ENCODE data around the gene PNMA6E.

PNMA6E gene

DNA sequence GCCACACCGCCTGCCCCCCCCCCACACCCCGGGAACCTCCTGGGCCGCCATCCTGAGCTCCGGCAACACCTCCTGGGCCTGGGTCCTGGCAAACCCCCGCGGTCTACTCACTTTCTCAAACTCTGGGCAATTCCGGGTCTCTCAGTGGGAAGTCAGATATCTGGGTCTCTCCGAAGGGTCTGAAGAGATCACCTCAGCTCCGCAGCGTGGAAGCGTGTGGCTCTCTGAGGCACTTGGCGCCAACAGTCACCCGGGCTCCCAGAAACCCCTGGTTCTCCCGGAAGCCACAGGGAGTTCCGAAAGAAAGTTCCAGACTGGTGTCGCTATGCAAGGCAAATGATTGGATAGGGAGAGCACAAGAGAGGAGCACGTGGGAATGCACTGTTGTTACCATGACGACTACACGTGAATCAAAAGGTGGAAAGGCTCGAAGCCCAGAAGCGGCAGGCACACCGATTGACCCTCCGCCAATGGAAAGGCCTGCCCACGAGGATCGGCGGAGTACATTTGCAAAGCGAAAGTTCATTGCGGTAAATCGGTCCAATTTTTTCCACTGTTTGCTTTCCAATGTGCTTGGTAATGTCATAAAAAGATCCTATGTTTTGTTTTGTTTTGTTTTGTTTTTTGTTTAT, at the start of gene PNMA6E:
Gene PNMA6E, minus strand, starts transcription at position 218 of the 632 bp plus-strand sequence. CDS start 2,501 bp downstream, outside the sequence.
- no peak for DNase-seq (ENCODE audit: low spot score)

DNA sequence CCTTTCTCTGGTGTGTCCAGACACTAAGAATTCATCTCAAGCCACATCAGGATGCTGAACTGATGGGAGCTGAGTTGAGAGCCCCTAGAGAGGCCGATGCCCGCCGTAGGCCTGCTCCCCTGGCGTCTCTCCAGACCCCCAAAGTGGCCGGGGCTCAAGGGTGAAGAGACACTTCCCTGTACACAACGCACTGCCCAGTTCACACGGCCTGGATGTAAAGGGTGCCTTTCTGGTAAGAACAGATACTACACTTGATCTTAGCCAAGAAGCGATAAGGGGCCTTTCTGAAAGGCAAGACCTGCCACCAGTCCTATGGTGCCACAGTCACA, 49.8 kb upstream of the PNMA6E start:
- no peak for DNase-seq (ENCODE audit: low spot score)

DNA sequence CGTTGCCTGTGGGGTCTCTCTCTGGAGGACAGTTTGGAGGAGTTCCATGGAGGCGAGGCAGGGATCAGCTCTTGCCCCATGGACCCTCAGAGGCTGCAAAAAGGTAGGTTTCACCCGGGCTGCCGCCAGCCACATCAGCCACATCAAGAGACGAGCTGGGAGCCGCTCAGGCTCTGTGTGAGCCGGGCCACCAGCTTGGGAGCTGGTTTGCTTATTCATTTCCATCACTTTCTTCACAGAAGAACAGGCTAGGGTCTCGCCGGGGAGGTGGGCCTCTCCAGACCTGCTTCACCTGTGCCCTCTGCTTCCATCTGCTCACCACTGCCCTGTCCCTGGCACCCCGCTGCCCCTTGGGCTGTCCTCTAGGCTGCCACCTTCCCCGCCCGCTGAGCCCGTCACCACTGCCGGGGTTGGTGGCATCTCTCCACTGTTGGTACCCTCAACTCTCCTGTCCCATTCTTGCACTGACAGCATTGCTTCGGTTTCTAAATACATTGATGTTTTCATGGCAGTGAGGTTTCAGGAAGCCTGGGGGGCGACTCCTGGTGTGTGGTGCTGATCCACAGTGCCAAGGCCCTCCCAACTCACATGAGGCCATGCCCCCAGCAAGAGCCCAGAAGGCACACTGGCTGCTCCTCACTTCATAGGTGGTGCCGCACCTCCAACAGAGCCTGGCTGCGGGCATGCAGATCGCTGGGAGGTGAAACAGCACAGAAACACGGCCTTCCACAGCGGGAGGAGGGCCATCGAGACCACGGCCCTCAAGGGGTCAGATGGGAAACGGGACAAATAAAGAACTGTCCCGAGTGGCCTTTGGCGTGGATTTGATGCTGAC, 49.2 kb upstream of the PNMA6E start:
- no peak for DNase-seq (ENCODE audit: low spot score)

DNA sequence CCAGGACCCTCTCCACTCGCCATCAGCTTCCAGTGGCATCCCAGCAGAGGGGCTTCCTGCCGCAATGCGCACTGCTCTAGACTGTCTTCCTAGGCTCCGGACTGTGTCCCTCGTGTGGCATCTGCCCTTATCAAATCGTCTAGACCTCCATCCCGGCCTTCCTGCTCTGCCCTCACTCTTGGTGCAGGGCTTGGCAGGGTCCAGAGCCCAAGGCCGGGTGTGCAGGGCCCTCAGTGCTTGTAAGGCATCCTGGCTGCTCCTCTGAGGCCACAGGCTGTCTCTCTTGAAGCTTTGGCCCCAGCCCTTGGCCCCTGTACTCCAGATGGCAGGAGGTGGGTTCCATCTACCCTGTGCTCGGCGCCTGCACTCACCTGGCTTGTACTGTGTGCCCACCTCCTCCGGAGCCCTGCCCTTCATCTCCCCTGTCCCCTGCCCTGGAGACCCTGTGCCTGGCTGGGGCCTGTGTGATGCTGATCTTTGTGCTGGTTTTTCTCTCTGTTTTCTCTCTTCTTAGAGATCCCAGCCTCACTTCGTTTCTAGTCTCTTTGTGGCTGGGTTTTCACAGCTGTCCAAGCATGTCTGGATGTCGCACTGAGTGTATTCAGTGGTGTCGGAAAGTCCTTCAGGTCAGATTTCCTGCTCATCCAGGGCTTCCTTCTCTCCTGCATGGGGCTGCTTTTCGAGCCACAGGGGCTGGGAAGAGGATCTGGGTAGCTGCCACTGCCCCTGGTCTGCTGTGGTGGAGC, 48.4 kb upstream of the PNMA6E start:
- no peak for DNase-seq (ENCODE audit: low spot score)

DNA sequence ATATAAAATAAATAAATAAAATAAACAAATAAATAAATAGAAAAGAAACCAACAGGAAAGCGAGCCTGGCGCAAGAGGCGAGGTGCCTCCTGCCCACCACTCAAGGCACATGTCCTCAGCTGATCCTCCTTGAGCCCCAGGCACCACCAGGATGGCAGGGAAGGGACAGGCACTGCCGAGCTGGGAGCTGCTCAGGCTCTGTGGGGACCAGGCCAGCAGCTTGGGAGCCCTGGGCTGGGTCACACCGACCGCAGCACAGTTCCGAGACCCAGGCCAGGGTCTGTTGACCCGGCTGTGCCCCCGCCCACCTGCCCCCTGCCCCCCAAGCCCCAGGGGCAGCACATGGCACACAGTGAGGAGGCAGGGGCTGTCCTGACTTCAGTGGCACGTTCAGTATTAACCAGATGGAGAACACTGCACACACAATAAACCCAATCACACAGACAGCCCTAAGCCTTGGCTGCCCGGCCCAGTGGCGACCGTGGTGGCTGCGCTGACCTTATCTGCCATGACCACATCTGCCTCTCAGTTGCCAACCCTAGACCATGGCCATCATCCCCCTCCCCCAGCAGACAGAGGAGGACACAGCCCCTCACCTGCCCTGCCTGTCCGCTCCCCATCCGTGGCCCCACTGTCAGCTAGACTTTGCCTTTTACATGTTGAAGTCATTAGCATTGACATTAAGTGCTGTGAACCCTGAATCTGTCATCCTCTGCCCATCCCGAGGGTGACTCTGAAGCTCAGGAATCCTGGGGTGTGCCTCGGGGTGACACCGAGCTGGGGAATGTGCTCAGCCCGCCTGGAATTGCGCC, 47.6 kb upstream of the PNMA6E start:
- no peak for DNase-seq (ENCODE audit: low spot score)

DNA sequence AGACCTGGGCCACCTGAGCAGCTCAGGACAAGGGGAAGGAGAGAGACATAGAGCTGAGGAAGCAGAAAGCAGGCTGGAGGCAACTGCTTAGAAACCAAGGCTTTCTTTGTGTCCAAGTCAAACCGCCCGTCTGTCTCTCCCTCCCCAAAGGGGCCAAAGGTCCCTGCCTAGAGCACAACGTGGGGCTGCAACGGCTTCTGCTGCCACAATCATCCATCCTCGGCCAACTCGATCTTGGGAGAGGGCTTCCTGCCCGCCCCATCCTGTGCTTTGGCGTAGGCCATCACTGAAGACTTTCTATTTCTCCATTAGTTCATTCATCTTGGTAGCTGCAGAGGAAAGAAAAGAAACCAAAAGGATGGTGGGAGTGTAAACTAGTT, 46.4 kb upstream of the PNMA6E start:
- DNase-seq (ENCODE audit: low spot score) = no peak

DNA sequence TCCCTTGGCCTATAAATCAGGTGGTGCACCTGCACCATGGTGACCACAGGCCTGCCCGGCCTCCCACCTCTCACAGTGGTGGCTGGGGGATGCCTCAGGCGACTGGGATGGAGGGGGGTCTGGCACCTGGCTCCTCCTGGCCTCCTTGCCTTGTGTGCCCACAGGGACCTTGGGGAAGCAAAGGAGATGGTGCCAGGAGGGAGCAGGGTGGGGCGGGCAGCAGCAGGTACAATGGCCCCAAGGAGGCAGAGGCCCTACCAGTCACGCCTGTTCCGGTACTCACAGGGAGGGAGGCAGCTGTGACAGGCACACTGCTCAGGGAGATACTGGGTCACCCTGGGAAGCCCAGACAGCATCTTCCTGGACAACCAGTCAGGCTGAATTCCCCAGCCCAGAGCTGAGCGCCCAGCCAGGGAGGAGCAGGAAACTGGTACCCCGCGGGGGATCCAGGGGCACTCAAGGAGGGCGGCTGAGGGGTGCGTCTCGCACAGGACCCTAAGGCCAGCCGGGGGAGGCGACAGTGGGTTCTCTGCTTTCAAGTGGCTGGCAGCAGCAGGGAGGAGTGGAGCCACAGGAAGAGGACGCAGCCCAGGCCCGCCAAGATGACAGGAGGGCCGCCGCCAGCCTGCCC, 45.9 kb upstream of the PNMA6E start:
- DNase-seq (ENCODE audit: low spot score) = no peak

DNA sequence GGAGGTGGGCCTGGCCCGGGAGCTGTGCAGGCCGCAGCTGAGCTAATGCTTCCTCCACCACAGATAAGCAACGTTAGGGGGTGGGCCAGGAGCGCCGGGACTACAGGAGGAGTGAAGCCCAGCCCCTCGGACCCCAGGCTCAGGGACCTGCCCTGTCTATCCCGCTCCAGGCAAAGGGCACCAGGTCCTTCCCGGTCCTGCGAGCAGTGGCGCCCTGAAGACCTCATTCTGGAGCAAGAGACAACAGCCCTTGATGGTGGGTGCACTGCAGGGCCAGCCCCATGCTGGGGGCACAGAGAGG, 45.4 kb upstream of the PNMA6E start:
- DNase-seq (ENCODE audit: low spot score) = no peak

DNA sequence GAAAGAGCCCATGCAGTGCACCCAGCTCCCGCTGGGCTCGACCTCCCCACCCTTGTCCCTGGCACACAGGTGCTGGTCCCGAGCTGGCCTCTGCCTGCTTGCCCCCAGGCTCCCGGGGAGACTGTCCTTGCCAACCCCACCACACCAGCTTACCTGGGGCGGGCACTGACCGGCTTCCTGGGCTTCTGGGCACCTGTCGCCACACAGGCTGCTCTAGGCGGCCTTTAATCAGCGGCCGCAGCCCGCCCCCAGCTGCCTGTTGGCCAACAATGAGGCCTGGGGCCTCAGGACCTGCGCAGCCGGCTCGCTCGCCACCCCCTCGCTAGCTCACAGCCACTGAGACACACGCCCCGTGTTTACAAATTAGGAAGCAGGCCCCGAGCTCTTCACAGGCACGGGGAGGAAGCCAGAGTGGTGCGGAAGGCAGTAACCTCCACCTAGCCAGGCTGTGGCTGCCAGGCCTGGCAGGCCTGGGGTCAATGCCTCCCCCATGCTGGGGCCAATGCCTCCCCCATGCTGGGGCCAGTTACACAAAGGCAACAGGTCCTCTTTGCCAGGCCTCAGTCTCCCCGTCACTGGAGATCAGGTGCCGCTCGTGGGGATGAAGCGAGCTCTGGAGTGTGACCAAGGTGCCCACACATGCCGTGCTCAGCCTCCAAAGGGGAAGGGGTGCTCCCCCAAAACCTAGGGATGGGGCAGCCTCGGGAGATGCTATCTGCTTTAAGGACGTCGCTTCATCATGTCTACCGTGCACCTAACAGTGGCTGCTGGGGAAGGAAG, 44.9 kb upstream of the PNMA6E start, which contains the start of gene TREX2:
Gene TREX2, minus strand, starts transcription at position 201 of the 780 bp plus-strand sequence. CDS start 626 bp downstream, outside the sequence.
- no peak for DNase-seq (ENCODE audit: low spot score)

DNA sequence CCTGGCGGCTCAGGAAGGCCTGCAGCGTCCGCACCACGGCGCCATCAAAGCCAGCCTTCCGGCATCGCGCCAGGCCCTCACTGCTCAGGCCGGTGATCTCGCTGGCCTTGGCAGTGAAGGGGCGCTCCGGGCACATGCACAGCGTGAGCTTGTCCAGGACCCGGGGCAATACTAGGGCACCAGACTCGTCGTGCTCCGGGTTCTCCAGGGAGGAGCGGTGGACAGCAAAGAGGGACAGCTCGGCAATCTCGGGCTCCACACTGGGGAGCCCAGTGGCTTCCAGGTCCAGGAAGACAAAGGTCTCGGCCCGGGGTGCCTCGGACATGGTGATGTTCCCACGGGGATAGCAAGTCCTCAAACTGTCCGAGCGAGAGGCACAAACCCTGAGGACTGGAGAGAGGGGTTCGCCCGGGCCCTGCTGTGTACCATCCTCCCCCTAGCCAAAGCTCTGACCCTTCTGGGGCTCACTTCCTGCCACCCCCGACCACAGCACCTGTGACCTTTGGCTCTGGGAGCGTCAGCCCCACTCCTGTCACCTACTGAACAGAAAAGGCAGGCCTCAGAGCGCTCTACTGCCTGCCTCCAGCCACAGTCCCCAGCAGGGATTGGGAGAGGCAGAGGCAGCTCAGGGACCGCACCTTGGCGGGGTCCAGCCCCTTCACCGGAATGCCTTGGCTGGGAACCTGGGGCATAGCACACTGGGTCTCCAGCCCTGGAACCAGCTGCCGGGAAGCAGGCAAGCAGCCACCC, 44.1 kb upstream of the PNMA6E start:
- no peak for DNase-seq (ENCODE audit: low spot score)

DNA sequence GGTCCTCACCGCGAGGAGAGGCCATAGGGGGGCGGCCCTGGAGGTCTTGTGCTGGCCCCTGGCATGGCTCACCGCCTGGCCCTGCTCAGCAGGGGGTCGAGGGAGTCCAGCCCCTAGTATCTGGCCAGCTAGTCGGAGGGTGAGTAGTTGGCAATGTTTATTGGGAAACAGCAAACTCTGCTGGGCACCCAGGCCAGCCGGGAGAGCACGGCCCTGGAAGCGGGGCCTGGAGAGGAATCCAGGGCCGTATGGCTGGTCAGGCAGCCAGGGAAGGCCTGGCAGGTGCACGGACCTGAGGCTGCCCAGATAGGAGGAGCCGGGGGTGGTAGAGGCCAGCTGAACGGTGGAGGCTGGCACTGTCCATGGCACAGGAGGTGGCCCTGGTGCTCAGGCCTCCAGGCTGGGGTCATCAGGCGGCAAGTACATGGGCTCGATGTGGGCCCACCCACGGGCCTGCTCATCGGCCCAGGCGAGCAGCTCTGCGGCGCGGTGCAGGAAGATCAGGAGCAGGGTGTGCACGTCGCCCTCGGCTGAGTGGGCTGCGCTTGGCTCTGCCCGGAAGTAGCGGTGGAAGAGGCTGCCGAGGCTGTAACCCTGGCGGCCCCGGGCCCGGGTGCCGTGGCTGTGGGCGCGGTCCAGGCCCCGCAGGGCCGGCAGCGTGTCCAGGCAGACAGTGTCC, 43.3 kb upstream of the PNMA6E start:
- DNase-seq (ENCODE audit: low spot score) = no peak

DNA sequence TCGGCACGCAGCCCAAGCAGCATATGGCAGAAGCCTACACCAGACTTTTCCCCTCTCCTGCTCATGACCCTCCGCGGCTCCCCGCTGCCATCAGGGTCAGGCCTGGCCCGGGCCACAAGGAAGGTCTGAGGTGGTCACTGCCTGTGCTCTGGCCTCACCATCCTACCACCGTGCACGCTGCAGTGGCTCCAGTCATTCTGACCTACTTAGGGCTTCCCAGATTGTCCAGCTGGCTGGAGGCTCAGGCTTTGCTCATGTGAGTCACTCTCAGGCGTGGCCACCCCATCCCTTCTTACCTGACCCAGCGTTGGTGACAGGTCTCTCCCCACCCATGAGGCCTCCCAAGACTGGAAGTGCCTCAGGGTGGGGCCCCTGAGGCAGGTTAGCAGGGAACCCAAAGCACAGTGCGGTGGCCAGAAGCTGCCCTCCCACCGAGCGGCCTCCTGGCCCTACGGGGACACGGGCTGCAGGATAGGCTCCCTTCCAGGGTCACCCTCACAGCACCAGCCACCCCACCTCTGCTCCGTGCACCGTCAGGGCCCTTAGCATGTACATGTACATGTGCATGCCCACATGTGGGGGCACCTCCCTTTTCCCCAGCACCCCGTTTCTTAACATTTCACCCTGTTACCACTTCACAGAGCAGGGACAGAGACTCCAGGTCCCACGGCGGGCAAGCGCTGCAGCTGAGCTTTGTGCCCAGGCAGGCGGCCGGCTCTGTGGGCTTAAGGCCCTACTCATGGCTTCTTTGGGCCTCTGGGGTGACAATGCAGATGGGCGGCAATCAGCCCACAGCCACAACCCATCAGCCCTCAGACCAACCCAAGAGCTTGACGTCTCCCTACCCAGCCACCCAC, 42.6 kb upstream of the PNMA6E start:
- DNase-seq (ENCODE audit: low spot score) = no peak

DNA sequence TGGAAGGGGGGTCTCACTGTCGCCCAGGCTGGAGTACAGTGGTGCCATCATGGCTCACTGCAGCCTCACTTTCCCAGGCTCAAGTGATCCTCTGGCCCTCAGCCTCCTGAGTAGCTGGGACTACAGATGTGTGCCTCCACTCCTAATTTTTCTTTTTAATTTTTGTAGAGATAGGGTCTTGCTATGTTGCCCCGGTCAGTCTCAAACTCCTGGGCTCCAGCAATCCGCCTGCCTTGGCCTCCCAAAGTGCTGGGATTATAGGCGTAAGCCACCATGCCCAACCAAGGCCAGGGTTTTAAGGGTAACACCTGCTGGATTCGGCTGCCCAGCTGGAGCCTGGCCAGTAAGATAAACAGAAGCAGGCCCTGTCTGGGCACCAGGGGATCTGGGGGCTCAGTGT, 41.3 kb upstream of the PNMA6E start:
- no peak for DNase-seq (ENCODE audit: low spot score)

DNA sequence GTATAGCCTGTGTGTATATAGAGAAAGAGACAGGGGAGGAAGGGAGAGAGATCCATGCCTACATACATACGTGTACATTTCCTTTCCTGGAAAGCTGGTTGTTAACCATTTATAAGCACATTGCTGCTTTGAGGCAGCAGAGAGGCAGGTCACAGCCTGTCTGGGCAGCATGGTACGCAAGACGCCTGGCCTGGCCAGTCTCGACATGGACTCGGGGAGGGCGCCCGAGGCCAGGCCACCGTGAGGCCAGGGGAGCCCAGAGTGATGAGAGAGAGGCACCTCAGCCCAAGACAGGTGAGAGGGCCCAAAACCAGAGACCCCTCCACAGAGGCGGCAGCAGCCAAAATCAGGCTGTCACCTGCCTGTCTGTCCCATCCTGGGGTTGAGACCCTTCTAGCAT, 40.8 kb upstream of the PNMA6E start:
- DNase-seq (ENCODE audit: low spot score) = no peak

DNA sequence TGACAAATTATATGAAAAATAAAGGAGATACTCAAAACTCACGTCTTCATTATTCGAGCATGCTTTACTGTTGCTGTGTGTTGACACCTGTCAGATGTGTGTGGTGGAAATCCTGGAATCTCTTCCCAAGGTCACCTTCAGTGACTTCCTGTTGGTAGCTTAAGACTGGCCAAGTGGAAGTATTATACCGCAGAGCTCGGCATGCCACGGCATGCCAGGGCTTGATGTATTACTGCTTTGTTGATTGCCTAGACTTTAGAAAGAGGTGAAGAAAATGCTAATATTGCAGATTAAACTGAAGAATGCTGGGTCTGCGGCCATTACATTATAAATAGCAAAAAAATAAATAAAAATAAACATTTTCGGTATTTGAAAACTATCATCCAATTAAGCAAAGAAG, 40.1 kb upstream of the PNMA6E start:
- DNase-seq (ENCODE audit: low spot score) = no peak

DNA sequence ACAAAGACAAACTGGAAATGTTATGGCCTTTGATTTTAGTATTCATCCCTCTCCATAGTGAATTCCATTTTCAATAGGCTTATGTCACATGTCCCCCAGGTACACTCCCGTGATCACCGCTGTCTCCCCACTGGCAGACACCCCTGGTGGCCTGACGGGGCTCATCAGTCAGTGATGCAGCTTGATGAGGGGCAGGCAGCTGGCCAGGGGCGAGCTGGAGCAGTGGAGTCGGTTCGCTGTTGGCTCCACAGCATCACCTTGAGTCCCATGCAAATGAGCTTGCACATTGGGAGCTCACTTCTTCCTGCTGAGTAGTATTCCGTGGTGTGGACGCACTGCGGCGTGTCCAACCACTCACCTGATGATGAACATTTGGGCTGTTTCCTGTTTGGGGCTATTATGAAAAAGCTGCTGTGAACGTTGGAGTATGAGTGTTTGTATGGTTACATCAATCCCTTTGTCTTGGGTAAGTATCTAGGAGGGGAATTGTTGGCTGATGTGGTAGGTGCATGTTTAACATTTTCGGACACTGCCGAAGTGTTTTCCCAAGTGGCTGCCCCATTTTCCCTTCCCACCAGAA, 39.5 kb upstream of the PNMA6E start:
- DNase-seq (ENCODE audit: low spot score) = no peak

DNA sequence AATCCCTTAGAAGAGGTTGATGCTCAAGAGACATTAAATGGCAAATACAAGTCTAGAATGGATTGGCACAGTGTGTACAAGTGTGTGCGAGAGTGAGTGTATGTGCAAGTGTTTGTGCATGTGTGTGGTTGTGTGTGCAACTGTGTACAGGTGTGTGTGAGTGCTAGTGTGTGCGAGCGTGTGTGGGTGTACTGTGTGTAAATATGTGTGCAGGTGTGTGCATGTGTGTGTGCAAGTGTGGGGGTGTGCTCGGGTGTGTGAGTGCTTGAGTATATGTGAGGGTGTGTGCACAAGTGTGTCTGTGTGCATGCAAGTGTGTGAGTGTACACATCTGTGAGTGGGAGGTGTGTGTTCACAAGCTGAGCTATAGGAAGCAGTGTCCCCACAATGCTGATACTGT, 38.8 kb upstream of the PNMA6E start:
- DNase-seq (ENCODE audit: low spot score) = no peak

DNA sequence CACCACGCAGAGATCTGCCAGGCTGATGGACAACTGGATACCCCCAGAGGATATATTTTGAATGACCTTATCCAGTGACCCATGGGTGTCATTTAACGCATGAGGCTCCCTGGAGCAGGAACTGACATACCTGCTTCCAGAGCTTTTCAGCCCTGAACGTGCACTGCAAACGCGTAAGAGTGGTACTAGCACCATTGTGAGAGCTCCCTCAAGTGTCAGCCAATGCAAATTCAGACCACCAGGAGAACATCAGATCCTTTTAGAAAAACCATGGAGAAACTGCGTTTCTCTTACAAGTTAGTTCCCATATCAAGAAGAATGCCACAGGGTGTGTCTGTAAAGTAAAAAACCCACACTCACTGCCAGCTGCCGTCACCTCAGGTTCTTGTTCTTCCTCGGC, 37.4 kb upstream of the PNMA6E start:
- peak; percentile 6 for DNase-seq (ENCODE audit: low spot score)
